Osteocyte (in vitro differentiated cells): ENCODE data around the gene LRRC4C. TPM values are rescaled to one million over a fixed set of nuclear protein-coding genes. Genes with fewer than 3 reads are reported as not detected.

Experiments
- DNase-seq: peaks from one replicate; pipeline ENCODE4 v3.0.0; 2021; ENCODE audit warnings: mixed read lengths; ENCODE audit not compliant: unreplicated experiment; ENCODE audit errors: extremely low spot score
- H3K27ac Mint-ChIP-seq: one replicate; pipeline ENCODE4 v1.8.0; 2021; ENCODE audit warnings: mild to moderate bottlenecking, mixed read lengths; ENCODE audit not compliant: unreplicated experiment
- H3K27me3 Mint-ChIP-seq: one replicate; pipeline ENCODE4 v1.8.0; 2021; ENCODE audit warnings: mixed read lengths; ENCODE audit not compliant: unreplicated experiment
- H3K36me3 Mint-ChIP-seq: one replicate; pipeline ENCODE4 v1.8.0; 2021; ENCODE audit warnings: mixed read lengths; ENCODE audit not compliant: unreplicated experiment
- H3K4me1 Mint-ChIP-seq: one replicate; pipeline ENCODE4 v1.8.0; 2021; ENCODE audit warnings: mixed read lengths; ENCODE audit not compliant: unreplicated experiment
- H3K4me3 Mint-ChIP-seq: one replicate; pipeline ENCODE4 v1.8.0; 2021; ENCODE audit warnings: mild to moderate bottlenecking, moderate library complexity, mixed read lengths; ENCODE audit not compliant: unreplicated experiment
- H3K9me3 Mint-ChIP-seq: one replicate; pipeline ENCODE4 v1.8.0; 2021; ENCODE audit warnings: mixed read lengths; ENCODE audit not compliant: unreplicated experiment
- total RNA-seq: library from RNA; stranded (reverse); gene quantifications from 2 replicates; pipeline ENCODE4 v1.2.1, GENCODE V29; 2021
- TF ChIP-seq, protein P1 (sequence below): fragments of 200-600 bp; sonication (generic); IDR thresholded peaks from 2 replicates; pipeline ENCODE4 v1.5.0; 2021; ENCODE audit warnings: antibody characterized with exemption, mild to moderate bottlenecking, moderate library complexity

The LRRC4C gene
- total RNA-seq, 1 donor from 2014 or later, result 0.16 TPM

DNA sequence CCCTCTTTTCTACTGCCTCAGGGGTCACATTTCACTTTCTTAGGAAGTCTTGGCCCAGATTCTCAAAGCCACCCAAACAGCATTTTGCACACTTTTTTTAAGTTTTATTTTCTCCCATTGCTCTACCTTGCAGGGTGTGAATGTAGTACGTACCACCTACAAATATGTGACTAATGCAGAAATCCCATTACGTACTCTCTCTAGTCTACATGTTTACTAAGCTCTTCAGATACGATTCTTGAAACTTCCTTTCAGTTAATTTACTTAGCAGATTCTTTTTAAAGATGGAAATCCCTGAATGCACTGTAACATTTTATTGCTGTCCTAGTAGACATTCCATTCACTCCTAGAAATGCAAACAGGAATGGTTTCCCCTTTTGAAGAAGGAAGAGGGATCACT is 61.3 kb downstream of the LRRC4C start:
- no peaks in the 10 kb centered on the region for H3K4me1 Mint-ChIP-seq
- no peaks in the 10 kb centered on the region for H3K27me3 Mint-ChIP-seq
- TF ChIP-seq, protein P1, sequence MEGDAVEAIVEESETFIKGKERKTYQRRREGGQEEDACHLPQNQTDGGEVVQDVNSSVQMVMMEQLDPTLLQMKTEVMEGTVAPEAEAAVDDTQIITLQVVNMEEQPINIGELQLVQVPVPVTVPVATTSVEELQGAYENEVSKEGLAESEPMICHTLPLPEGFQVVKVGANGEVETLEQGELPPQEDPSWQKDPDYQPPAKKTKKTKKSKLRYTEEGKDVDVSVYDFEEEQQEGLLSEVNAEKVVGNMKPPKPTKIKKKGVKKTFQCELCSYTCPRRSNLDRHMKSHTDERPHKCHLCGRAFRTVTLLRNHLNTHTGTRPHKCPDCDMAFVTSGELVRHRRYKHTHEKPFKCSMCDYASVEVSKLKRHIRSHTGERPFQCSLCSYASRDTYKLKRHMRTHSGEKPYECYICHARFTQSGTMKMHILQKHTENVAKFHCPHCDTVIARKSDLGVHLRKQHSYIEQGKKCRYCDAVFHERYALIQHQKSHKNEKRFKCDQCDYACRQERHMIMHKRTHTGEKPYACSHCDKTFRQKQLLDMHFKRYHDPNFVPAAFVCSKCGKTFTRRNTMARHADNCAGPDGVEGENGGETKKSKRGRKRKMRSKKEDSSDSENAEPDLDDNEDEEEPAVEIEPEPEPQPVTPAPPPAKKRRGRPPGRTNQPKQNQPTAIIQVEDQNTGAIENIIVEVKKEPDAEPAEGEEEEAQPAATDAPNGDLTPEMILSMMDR, result no peak
- H3K9me3 Mint-ChIP-seq, result no peaks in the 10 kb centered on the region
- no peak for DNase-seq
- no peak overlapping the region for H3K4me3 Mint-ChIP-seq
- no peaks in the 10 kb centered on the region for H3K36me3 Mint-ChIP-seq
- no peak overlapping the region for H3K27ac Mint-ChIP-seq

DNA sequence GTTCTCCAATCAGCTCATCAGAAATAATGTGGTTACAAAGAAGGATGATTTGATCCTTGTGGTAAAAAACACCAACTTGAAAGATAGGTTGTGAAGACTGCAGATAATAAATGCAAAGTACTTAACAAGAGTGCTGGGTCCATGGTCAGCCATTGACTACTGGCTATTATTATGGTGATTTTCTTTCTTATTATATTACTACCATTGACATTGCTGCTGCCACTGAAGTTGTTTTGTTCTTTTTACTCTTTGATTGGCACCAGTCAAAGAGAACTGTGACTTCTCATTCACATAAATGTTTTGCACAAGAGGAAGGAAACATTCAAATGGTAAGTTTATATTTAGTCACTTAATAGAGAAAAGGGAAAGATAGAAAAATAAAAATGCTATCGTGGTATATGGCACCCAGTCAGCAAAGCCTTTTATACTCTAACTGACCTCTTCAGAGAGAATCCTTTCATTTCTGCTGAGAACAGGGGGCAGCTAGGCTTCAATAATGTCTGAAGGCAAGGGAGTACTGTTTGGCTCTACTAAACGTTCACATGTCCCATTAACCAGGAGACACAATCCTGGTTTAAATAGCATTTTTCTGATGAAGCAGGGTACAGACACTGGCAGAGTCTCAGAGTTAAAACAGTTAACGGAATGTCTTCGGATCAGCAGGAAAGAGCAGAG is 64.8 kb downstream of the LRRC4C start:
- H3K36me3 Mint-ChIP-seq, result no peaks in the 10 kb centered on the region

DNA sequence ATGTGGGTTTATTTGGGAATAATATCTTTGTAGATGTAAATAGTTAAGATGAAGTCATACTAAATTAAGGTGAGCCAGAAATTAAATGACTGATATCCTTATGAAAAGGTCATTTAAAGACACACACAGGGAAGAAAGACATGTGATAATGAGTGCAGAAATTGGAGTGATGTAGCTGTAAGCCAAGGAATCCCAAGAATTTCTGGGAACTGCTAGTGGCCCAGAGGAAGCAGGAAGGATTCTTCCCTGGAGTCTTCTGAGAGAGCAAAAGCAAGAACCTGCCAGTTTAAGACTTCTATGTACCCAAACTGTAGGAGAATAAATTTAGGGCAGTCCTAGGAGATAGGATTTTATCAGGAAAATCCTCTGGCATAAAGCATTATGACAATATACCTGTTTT is 66.9 kb downstream of the LRRC4C start:
- TF ChIP-seq, protein P1, result no peak
- Mint-ChIP-seq H3K4me1 (no peaks in the 10 kb centered on the region), H3K27ac (no peak overlapping the region), H3K9me3 (no peaks in the 10 kb centered on the region), H3K27me3 (no peaks in the 10 kb centered on the region), H3K36me3 (no peaks in the 10 kb centered on the region), H3K4me3 (no peak overlapping the region)
- no peak for DNase-seq

More for the DNA sequence above, 64.8 kb downstream of the LRRC4C start:
- Mint-ChIP-seq H3K27ac (no peak overlapping the region), H3K4me3 (no peak overlapping the region), H3K27me3 (no peaks in the 10 kb centered on the region), H3K9me3 (no peaks in the 10 kb centered on the region), H3K4me1 (no peaks in the 10 kb centered on the region)
- TF ChIP-seq, protein P1, result no peak
- no peak for DNase-seq

DNA sequence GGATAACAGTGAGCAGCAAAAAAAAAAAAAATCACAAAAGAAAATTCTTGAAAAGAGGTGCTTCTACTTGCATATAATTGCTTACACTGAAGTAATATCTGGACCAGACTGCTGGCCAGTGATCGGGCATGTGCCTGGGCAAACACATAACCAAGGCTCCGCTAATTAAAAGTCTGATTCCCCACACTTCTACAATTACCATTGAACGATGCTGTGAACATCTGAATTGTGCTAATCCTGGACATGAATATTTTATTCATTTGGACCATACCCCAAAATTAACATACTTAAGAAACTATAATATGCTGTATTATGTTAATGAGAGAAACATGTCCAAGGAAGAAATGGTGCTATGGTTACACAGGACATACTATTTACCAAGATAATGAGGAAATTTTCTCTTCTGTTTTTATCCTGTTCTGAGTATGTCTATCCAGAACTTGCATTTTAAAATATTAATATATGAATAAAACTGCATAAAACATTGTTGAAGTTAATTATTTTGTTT is 69.8 kb downstream of the LRRC4C start:
- H3K4me1 Mint-ChIP-seq, result no peaks in the 10 kb centered on the region
- H3K36me3 Mint-ChIP-seq, result no peaks in the 10 kb centered on the region
- H3K27ac Mint-ChIP-seq, result no peak overlapping the region
- no peak for DNase-seq
- H3K27me3 Mint-ChIP-seq, result no peaks in the 10 kb centered on the region
- no peak overlapping the region for H3K4me3 Mint-ChIP-seq
- H3K9me3 Mint-ChIP-seq, result no peaks in the 10 kb centered on the region
- TF ChIP-seq, protein P1, result no peak

DNA sequence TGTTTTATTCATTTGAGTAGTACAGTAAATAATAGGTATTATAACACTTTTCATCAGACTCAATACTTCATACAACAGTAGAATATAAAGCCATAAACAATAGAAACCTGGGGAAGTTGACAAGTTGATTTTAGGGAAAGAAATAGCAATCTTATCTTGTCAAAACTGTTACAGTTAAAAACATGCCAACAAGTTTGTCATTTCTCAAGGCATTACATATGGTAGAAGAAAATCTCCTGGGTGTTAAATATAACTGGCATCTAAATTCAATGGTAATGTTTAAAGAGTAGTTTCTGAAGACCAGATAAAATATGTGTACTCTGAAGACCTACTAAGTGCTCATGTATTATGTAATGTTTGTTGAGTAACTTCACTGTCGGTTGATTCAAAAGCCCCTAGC is 75.1 kb downstream of the LRRC4C start:
- H3K4me1 Mint-ChIP-seq, result no peaks in the 10 kb centered on the region

More for the DNA sequence above, 75.1 kb downstream of the LRRC4C start:
- Mint-ChIP-seq H3K27ac (no peak overlapping the region), H3K27me3 (no peaks in the 10 kb centered on the region), H3K36me3 (no peaks in the 10 kb centered on the region), H3K4me3 (no peak overlapping the region), H3K9me3 (no peaks in the 10 kb centered on the region)
- TF ChIP-seq, protein P1, result no peak
- DNase-seq, result no peak
